Measurements from ENCODE around the gene PRUNE2. TPM values are rescaled to one million over a fixed set of nuclear protein-coding genes. Genes with fewer than 3 reads are reported as not detected.

PRUNE2 gene
- total RNA-seq, 4 donors from 2014 or later, result 3.7 to 7.8 (median 4.9) TPM

GRCh38 chr9:76692458-76693129, 213.3 kb downstream of the PRUNE2 start:
- no peak for DNase-seq
- intact Hi-C loops (cut with DNase I), result no loop called here
- 72 to 74% methylated on average over 9 of the region's 9 CpGs for WGBS, 2 donors
- H3K27ac ChIP-seq, result no peak overlapping the region
- H3K9me3 ChIP-seq, result no peaks in the 10 kb centered on the region
- H3K4me1 ChIP-seq, result peaks cover 0 to 4% of the 10 kb centered on the region in 2 donors
- peaks cover 4% of the 10 kb centered on the region for H3K27me3 ChIP-seq
- no peak overlapping the region for H3K4me3 ChIP-seq (replicated peaks in 1 of 3)
- no peaks in the 10 kb centered on the region for H3K36me3 ChIP-seq
- TF ChIP-seq CTCF (IDR thresholded peaks at IDR 0.05) (no peak), POLR2A (IDR thresholded peaks at IDR 0.05) (no peak)

GRCh38 chr9:76691517-76692313, 214.2 kb downstream of the PRUNE2 start:
- Histone ChIP-seq H3K27me3 (peaks cover 4% of the 10 kb centered on the region), H3K9me3 (no peaks in the 10 kb centered on the region), H3K36me3 (no peaks in the 10 kb centered on the region), H3K27ac (no peak overlapping the region), H3K4me1 (peaks cover 0 to 4% of the 10 kb centered on the region in 2 donors), H3K4me3 (replicated peaks in 1 of 3) (no peak overlapping the region)
- TF ChIP-seq POLR2A (IDR thresholded peaks at IDR 0.05), result no peak
- no peak for TF ChIP-seq CTCF (IDR thresholded peaks at IDR 0.05)
- intact Hi-C loops (cut with DNase I), result no loop called here
- no peak for DNase-seq
- 9% methylated on average over 13 of the region's 13 CpGs for WGBS, 2 donors

GRCh38 chr9:76690973-76691370, 214.9 kb downstream of the PRUNE2 start:
- no peak for DNase-seq
- Histone ChIP-seq H3K4me1 (peaks cover 0 to 4% of the 10 kb centered on the region in 2 donors), H3K4me3 (replicated peaks in 1 of 3) (no peak overlapping the region), H3K27ac (no peak overlapping the region), H3K9me3 (no peaks in the 10 kb centered on the region), H3K36me3 (no peaks in the 10 kb centered on the region), H3K27me3 (peaks cover 4% of the 10 kb centered on the region)
- WGBS, 2 donors, result 81 to 86% methylated on average over 5 of the region's 5 CpGs
- intact Hi-C loops (cut with DNase I), result no loop called here
- TF ChIP-seq POLR2A (IDR thresholded peaks at IDR 0.05), result no peak
- no peak for TF ChIP-seq CTCF (IDR thresholded peaks at IDR 0.05)

- WGBS, 2 donors, result 85 to 88% methylated on average over 1 of the region's 1 CpG
- Histone ChIP-seq H3K27me3 (peaks cover 4% of the 10 kb centered on the region), H3K4me3 (replicated peaks in 1 of 3) (no peak overlapping the region), H3K9me3 (no peaks in the 10 kb centered on the region), H3K4me1 (peaks cover 0 to 4% of the 10 kb centered on the region in 2 donors), H3K36me3 (no peaks in the 10 kb centered on the region), H3K27ac (no peak overlapping the region)
- intact Hi-C loops (cut with DNase I), result no loop called here
- no peak for DNase-seq
- TF ChIP-seq POLR2A (IDR thresholded peaks at IDR 0.05) (no peak), CTCF (IDR thresholded peaks at IDR 0.05) (no peak)
These were observed 215.5 kb downstream of the PRUNE2 start for GRCh38 chr9:76690246-76690972.
